HG03025 (cell line): ENCODE results near the gene ZFY.
"Not testable (repeated sequence)": the region's sequence is repeated elsewhere in the genome, so short reads cannot be mapped to it uniquely, and the experiment has no call there.

Source experiments
- ATAC-seq: cut with Tn5 transposase; IDR thresholded peaks from one replicate; pipeline ENCODE4 v1.9.1; 2021; ENCODE audit warnings: mild to moderate bottlenecking, moderate library complexity; ENCODE audit not compliant: unreplicated experiment, low FRiP score

ZFY gene

GRCh38 chrY:2972708-2973107 is 37.5 kb downstream of the ZFY start:
- no peak for ATAC-seq

- ATAC-seq = no peak
Observed at GRCh38 chrY:2973110-2973751, 38.0 kb downstream of the ZFY start.

DNA sequence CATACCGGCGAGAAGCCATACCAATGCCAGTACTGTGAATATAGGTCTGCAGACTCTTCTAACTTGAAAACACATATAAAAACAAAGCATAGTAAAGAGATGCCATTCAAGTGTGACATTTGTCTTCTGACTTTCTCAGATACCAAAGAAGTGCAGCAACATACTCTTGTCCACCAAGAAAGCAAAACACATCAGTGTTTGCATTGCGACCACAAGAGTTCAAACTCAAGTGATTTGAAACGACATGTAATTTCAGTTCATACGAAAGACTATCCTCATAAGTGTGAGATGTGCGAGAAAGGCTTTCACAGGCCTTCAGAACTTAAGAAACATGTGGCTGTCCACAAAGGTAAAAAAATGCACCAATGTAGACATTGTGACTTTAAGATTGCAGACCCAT is 44.1 kb downstream of the ZFY start:
- no peak for ATAC-seq

GRCh38 chrY:2984491-2984890 is 49.3 kb downstream of the ZFY start:
- ATAC-seq = no peak

DNA sequence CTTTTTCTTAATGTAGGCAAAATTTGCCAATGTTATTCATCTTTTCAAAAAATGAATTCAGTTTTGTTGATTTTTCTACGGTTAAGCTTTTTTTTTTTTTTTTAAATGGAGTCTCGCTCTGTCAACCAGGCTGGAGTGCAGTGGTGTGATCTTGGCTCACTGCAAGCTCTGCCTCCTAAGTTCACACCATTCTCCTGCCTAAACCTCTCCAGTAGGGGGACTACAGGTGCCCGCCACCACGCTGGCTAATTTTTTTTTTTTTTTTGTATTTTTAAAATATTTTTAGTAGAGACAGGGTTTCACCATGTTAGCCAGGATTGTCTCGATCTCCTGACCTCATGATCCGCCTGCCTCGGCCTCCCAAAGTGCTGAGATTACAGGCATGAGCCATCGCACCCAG is 52.0 kb downstream of the ZFY start:
- not testable (repeated sequence) for ATAC-seq

DNA sequence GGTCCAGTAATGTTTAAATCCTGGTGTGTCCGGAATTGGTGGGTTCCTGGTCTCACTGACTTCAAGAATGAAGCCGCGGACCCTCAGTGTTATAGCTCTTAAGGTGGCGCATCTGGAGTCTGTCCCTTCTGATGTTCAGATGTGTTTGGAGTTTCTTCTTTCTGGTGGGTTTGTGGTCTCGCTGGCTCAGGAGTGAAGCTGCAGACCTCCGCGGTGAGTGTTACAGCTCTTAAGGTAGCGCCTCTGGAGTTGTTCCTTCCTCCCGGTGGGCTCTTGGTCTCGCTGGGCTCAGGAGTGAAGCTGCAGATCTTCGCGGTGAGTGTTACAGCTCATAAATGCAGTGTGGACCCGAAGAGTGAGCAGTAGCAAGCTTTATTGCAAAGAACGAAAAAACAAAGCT is 62.2 kb downstream of the ZFY start:
- ATAC-seq = not testable (repeated sequence)

DNA sequence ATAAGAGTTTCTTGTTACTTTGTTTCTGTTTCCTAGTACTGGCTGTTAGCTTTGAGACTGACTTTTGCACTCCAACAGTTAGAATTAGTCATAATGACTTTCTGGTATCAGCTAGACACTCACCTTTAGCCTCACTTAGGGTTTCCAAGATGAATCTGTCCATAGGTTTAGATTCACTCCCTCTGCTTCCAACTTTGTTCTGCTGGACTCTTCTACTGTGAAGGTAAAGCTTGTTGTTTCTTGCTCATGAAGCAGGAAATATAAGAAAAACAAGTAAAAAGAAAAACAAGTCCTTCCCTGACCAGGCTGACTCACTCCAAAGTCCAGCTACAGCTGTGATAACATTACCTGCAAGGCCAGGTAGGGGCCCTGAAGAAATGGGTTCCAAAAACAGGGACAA is 67.0 kb downstream of the ZFY start:
- ATAC-seq = no peak

DNA sequence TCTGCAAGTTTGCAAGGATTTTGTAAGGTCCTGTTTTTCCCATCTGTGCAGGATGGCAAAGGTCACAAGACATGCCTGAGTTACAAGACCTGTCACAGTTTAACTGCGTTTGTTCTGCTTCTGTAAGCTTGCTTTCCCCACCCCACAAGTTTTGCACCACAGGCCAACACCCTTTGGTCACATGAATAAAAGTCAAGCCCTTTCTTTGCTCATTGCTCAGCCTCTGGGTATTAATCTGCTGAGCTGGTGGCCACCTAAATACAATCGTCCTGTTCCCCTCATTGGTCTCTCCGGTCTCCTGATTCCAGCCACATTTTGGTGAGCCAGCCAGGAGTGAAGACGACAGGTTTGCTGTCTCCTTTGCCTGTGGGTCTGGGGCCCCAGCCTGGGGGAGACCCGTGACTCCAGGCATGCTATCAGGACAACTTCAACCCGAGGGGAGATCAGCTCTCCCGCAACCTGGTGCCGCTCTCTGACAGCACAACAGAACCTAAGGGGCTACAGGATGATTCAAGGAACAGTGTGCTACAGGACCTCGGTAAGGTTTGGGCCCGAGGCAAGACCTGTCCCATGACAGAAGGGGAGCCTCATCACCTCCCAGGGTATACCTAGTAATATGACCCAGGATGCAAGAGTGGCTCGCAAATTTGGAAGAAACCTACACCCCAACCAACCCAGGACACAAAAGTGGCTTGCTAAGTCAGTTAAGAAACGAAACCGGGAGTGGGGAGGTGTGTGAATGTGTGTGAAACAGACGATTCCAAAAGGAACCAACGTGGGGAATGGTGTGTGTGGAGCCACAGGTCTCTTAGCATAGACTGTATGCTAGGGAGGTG is 67.7 kb downstream of the ZFY start:
- ATAC-seq = no peak

DNA sequence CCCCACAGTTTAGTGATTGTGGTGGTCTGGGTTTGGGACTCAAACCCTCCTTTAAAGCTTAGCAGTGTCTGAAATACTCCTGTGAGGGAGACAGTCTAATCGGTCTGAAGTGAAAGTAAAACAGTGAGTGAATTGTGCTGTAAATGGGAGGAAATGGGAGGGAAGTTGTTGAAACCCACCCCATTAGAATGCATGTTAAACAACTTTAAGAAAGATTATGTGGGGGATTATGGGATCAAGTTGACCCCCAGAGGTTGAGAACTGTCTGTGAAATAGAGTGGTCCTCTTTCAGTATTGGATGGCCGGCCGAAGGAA is 68.3 kb downstream of the ZFY start:
- no peak for ATAC-seq

DNA sequence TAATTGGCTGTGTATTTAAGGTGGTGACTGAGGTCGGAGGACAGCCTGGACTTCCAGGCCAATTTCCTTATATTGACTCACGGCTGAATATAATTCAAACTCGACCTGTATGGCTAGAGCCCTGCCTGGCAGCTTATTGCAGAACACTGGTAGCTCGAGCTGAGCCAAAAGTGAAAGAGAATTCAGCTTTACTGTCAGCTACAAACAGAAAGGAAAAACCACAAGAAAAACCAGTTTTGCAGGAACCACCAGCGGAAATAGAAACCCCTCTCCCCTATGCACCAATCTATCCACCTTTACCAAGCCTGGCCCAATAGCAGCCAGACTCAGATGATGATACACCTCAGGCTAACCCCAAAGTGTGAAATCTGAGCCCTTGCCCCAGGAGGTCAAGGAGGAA is 68.7 kb downstream of the ZFY start:
- ATAC-seq = no peak

GRCh38 chrY:3006031-3006430 is 70.8 kb downstream of the ZFY start:
- ATAC-seq = not testable (repeated sequence)

GRCh38 chrY:3007967-3008366 is 72.8 kb downstream of the ZFY start:
- ATAC-seq = no peak

- no peak for ATAC-seq
Observed at GRCh38 chrY:3012226-3012625, 77.0 kb downstream of the ZFY start.

- ATAC-seq = no peak
Observed at GRCh38 chrY:3016594-3016993, 81.4 kb downstream of the ZFY start.

DNA sequence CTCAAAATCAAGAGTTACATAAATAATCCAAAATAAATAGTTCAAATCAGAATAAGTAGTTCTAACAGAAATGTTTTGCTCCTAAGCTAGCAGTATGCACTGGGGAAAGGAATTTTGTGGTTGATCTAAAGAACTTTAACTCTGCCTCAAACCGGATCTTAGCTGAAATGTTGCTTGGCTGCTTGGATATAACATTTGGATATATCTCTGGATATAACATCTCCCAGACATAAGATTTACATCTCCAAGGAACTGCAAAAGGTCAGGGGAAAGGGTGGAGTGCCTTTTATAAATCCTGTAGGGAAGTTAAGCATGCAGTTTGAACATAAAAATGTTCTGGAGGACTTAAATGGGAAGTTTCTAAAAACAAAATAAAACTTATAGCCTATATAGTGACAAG is 83.4 kb downstream of the ZFY start:
- no peak for ATAC-seq

- no peak for ATAC-seq
Observed at GRCh38 chrY:3019584-3019983, 84.4 kb downstream of the ZFY start.

- ATAC-seq = no peak
Observed at GRCh38 chrY:3021176-3021575, 86.0 kb downstream of the ZFY start.

DNA sequence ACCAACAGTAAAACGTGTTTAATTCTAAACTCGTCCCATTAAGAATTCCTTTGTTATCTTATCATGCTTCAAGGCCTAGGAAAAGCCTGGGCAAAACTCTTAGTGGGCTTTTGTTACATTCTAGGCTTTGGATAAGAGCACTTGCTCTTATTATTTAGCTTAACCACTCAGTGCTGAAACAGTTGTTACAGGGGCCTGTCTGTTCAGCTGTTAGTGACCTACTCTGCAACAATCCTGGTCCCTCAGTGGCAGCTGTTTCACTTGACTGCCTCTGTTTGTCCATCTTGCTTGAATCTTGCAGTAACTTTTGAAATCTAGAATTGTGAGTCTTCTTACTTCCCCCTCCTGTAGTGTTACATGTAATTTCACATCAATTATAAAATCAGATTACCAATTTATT is 88.4 kb downstream of the ZFY start:
- ATAC-seq = no peak

- ATAC-seq = no peak
Observed at GRCh38 chrY:3025357-3025756, 90.2 kb downstream of the ZFY start.
